ENCODE data around the gene MMRN1. TPM values are rescaled to one million over a fixed set of nuclear protein-coding genes. Genes with fewer than 3 reads are reported as not detected.

MMRN1 gene
- total and polyA plus RNA-seq, 10 donors = 0.15 to 6.5 (median 3.2) TPM

DNA sequence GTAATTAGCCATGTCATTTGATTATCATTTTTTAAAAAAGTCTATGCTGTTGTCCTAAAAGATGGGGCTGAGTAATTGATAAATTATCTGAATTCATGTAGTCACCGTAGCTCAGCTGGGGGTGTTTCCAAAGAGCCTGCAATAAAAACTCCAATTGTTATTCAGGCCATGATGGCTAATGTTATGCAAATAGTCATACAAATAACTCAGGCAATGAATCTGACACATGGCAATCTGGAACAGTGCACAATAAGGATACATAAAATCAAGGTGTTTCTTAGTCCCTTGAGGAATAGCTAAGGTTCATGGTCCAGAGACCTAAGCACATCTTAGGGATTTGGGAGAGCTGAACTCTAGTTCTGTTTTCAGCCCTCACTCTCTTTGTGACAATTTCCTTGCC is 15.2 kb downstream of the MMRN1 start:
- no peaks in the 10 kb centered on the region for H3K4me1 ChIP-seq
- no peaks in the 10 kb centered on the region for H3K36me3 ChIP-seq
- H3K27ac ChIP-seq = no peak overlapping the region
- H3K9me3 ChIP-seq = no peaks in the 10 kb centered on the region
- TF ChIP-seq, protein P1, sequence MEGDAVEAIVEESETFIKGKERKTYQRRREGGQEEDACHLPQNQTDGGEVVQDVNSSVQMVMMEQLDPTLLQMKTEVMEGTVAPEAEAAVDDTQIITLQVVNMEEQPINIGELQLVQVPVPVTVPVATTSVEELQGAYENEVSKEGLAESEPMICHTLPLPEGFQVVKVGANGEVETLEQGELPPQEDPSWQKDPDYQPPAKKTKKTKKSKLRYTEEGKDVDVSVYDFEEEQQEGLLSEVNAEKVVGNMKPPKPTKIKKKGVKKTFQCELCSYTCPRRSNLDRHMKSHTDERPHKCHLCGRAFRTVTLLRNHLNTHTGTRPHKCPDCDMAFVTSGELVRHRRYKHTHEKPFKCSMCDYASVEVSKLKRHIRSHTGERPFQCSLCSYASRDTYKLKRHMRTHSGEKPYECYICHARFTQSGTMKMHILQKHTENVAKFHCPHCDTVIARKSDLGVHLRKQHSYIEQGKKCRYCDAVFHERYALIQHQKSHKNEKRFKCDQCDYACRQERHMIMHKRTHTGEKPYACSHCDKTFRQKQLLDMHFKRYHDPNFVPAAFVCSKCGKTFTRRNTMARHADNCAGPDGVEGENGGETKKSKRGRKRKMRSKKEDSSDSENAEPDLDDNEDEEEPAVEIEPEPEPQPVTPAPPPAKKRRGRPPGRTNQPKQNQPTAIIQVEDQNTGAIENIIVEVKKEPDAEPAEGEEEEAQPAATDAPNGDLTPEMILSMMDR (IDR thresholded peaks at IDR 0.05 in 8 of 11, conservative IDR thresholded peaks at IDR 0.05 in 3 of 11) = no peak
- intact Hi-C loops (cut with DNase I; ENCODE audit: low total_unique reads) = no loop called here
- WGBS, 5 donors = 88 to 98% (median 95%) methylated on average over 1 of the region's 1 CpG
- no peaks in the 10 kb centered on the region for H3K27me3 ChIP-seq (replicated peaks in 1 of 7)
- no peak overlapping the region for H3K4me3 ChIP-seq
- DNase-seq = no peak

DNA sequence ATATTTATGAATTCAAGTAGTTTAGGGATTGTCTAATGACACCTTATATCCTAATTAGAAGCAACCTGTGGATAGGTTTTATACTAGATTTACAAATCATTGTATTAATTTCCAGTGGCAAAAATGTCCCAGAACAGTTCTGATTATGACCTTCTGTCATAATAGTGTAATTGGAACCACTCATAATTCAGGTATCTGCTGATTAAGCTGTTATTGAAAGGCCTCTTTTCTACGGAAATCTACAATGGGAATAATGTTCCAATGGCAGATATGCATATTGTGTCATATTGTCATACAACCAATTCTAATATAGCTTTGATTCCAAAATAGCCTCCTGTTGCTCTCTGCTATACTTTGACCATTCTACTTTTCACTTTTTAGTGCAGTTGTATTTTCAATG is 19.0 kb downstream of the MMRN1 start:
- WGBS, 5 donors = 79 to 95% (median 86%) methylated on average over 1 of the region's 1 CpG
- DNase-seq = no peak
- H3K4me1 ChIP-seq = no peaks in the 10 kb centered on the region
- intact Hi-C loops (cut with DNase I; ENCODE audit: low total_unique reads) = no loop called here
- H3K9me3 ChIP-seq = no peaks in the 10 kb centered on the region
- no peaks in the 10 kb centered on the region for H3K36me3 ChIP-seq
- TF ChIP-seq POLR2A (IDR thresholded peaks at IDR 0.05) (no peak), POLR2AphosphoS5 (IDR thresholded peaks at IDR 0.05) (no peak)
- TF ChIP-seq, protein P1 (IDR thresholded peaks at IDR 0.05 in 8 of 11, conservative IDR thresholded peaks at IDR 0.05 in 3 of 11) = no peak
- H3K27me3 ChIP-seq (replicated peaks in 1 of 7) = no peaks in the 10 kb centered on the region
- no peak overlapping the region for H3K27ac ChIP-seq
- no peak overlapping the region for H3K4me3 ChIP-seq

DNA sequence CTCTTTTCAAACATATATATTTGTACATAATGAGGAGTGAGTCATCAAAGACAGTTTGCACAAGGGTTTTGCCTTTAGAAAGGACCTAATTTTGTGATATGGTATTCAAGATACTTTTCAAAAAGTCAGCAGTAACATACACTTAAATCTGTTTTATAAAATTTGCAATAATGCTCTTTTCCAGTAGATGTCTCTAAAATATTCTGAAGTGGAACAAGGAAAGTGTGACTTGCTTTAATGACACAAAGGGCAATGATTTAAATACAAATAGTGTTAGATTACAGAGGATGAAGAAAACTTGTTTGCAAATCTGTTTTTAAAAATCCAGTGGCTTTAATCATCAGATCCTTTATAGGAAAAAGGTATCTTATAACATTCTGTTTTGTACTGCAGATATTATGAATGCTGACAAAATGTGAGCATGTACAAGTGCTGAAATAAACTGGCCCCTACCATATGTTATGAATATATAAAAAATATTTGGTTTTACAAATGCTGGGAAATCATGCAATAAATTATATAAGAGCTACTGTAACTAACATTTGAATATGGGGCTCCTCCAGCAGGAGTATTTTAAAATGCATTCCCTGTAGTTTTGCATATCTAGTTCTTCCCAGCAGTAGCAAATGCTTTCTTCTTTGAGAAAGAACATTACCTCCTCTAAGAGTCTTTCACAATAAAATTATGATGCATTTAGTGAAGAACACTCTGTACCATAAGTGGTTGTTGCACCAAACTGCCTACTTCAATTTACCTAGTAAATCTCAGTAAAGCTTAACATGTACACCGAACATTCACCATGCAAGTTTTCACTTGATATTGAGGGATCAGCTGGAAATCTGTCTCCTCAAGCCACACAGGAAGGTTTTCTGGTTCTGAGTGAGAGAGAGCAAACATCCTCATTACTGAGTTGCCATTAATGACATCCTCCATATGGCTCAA is 20.2 kb downstream of the MMRN1 start:
- Histone ChIP-seq H3K9me3 (no peaks in the 10 kb centered on the region), H3K4me3 (no peak overlapping the region), H3K36me3 (no peaks in the 10 kb centered on the region), H3K4me1 (no peaks in the 10 kb centered on the region), H3K27me3 (replicated peaks in 1 of 7) (no peaks in the 10 kb centered on the region), H3K27ac (no peak overlapping the region)
- intact Hi-C loops (cut with DNase I; ENCODE audit: low total_unique reads) = no loop called here
- TF ChIP-seq POLR2A (IDR thresholded peaks at IDR 0.05) (no peak), POLR2AphosphoS5 (IDR thresholded peaks at IDR 0.05) (no peak)
- TF ChIP-seq, protein P1 (IDR thresholded peaks at IDR 0.05 in 8 of 11, conservative IDR thresholded peaks at IDR 0.05 in 3 of 11) = no peak
- DNase-seq = no peak
- WGBS, 5 donors = 74 to 88% (median 76%) methylated on average over 1 of the region's 1 CpG

DNA sequence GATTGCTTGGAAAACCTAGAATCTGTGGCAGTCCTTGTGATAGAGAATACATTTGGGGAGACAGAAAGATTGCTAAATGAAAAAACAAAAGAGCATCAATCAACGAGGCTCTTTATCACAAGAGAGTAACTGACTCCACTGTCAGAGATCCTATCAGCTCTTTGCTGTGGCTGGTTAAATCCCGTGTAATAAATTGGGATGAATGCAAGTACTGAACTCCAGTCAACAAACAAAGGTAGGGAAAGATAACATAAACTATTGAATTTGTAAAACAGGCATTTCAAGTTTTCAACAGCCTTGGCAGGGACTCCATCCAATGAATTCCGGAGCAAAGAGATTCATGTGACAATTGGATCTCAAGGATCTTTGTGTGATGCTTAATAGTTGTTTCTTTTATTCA is 21.3 kb downstream of the MMRN1 start:
- no peaks in the 10 kb centered on the region for H3K36me3 ChIP-seq
- H3K9me3 ChIP-seq = no peaks in the 10 kb centered on the region
- no peaks in the 10 kb centered on the region for H3K27me3 ChIP-seq (replicated peaks in 1 of 7)
- TF ChIP-seq POLR2AphosphoS5 (IDR thresholded peaks at IDR 0.05) = no peak
- no peak for TF ChIP-seq POLR2A (IDR thresholded peaks at IDR 0.05)
- TF ChIP-seq, protein P1 (IDR thresholded peaks at IDR 0.05 in 8 of 11, conservative IDR thresholded peaks at IDR 0.05 in 3 of 11) = no peak
- WGBS, 5 donors = 48 to 78% (median 67%) methylated on average over 3 of the region's 3 CpGs
- intact Hi-C loops (cut with DNase I; ENCODE audit: low total_unique reads) = no loop called here
- no peak overlapping the region for H3K27ac ChIP-seq
- no peak overlapping the region for H3K4me3 ChIP-seq
- no peaks in the 10 kb centered on the region for H3K4me1 ChIP-seq
- DNase-seq = no peak
